ENCODE results near the gene CLIC5.

The CLIC5 gene

DNA sequence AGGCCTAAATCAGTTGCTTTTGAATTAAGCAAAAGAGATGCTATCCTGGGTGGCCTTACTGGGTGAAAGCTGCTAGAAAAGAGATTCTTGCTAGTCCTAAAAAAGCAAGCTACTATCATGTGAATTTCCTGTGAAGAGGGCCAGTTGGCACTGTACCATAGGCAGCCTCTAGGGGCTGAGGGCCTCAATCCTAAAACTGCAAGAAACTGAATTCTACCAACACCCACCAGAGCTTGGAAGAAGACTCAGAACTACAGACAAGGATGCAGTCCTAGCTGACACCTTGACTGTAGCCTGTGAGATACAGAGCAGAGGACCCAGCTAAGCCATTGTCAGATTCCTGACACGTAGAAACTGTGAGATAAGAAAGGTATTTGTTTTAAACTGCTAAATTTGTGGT lies 24.5 kb downstream of the CLIC5 start:
- no peak for DNase-seq

DNA sequence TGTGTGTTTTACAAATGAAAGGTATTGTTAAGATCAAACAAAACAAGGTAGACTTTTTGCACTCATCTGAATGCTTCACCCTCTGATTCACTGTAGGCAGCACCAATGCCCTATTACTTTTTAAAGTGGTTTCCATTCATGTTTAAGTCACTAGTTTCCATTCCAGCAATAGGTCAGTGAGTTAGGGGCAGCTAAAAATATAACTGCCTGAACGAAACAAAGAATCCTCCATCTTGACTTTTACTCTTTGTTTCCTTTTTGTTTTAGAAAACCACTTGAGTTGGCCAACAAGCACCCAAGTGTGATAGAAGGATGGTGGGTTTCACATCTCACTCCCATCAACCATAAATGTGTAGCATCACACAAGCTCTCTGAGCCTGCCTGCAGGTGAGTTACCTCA lies 25.5 kb downstream of the CLIC5 start:
- no peak for DNase-seq

DNA sequence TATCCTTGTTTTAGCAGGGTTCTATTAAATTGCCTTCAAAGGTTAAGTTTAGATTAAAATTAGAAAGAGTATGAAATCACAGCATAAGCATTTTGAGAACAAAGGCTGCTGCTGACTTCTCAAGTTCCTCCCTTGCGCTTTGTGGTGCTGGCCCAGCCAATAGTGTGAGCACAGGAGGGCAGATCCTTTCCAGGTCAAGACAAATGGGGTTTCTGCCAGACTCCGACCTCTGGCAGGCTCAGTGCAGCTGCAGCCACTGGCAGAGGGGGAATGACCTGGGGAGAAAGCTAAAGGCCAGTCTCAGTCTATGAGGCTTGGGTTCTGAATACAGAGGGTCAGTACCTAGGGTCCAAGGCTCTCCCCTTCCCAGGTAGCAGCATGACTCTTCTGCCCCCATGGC lies 27.0 kb downstream of the CLIC5 start:
- DNase-seq = no peak

DNA sequence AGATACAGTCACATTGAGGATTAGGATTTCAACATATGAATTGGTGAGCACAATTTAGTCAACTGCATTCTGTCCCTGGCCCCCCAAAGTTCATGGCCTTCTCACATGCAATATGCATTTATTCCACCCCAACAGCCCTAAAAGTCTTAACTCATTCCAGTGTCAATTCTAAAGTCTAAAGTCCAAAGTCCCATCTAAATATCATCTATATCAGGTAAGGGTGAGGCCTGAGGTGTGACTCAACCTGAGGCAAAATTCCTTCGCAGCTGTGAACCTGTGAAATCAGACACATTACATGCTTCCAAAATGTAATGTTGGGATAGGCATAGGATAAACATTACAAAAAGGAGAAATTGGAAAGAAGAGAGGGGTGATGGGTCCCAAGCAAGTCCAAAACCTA lies 27.8 kb downstream of the CLIC5 start:
- no peak for DNase-seq

DNA sequence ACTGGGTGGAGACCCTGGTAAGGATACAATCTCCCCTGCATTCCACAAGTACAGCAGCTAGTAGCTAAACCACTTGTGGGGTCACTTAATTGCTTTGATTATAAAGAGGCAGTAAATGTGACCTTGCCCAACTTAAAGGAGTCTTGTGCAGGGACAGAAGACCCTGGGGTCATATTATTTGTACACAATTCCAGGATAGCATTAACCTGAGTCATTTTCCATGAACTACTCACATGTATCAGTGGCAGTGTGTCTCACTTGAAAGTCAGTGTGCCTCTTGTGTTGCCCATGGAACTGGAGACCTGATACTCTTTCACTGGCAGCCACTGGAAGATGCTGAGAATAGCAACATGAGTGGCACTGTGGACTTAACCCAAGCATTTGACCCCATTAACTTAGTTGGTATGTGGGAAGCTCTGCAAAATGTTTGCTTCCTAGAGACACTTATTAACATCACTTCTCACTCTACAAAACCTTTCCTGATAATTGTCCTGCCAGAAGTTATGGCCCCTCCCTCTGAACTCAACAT lies 28.9 kb downstream of the CLIC5 start:
- no peak for DNase-seq

DNA sequence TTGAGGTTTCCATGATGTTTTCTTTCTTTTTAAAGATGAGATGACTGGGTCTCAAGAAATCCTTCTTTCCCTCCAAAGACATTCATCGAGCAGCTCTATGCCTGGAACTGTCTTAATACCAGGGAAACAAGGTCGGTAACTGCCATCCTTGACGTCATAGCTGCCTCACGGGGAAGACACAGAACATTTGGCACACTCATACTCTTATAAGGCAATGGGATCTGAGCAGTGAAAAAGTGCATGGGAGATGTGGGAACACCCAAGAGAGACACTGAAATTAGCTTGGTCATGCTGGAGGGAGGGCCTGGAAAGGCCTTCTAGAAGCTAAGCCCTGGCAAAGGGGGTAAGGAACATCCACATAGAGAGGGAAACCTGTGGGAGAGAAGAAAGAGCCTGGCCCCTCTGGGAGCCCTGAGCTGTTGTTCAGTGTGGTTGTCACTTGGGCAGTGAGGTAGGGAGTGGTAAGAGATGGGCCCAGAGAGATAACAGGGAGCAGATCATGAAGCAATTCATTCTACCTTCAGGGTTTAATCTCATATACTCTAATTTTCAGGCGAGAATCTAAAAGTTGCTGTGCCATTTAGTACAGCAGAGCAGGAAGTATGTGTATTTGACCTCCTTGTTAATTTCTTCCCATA lies 30.8 kb downstream of the CLIC5 start:
- DNase-seq = no peak

DNA sequence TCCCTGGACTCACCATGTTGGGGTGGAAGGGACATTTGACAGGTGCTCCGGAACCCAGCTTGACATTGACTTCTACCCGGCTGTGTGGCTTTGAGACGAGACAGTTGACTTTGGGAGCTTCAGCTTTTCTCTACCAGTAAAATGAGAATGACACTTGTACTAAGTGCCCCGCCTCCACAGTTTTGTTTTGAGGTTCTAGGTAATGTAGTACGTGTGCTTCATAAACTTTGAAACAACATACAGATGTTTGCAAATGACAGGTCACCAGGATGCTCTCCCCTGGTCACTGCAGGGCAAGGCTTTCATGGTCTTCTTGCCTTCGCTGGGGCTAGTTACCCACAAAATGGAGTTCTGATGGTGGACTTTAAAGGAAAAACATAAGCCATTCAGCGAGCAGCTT lies 31.3 kb downstream of the CLIC5 start:
- no peak for DNase-seq

DNA sequence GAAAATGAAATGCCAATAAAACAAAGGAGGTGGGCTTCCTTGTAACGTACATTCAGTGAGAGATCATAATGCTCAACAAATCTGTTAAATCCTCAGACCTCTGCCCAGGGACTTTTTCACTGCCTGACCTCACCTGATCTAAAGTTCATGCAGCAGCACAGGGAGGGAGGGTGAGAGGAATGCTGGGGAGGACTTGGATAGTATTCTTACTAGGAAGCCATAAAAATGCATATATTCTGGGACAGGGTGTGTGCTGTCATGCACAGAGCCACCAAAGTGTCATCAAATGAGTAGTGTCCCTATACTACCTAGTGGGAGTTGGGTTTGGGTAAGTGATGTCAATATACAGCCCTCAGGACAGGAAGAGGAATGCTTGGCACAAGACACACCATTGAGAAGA lies 32.6 kb downstream of the CLIC5 start:
- DNase-seq = no peak

DNA sequence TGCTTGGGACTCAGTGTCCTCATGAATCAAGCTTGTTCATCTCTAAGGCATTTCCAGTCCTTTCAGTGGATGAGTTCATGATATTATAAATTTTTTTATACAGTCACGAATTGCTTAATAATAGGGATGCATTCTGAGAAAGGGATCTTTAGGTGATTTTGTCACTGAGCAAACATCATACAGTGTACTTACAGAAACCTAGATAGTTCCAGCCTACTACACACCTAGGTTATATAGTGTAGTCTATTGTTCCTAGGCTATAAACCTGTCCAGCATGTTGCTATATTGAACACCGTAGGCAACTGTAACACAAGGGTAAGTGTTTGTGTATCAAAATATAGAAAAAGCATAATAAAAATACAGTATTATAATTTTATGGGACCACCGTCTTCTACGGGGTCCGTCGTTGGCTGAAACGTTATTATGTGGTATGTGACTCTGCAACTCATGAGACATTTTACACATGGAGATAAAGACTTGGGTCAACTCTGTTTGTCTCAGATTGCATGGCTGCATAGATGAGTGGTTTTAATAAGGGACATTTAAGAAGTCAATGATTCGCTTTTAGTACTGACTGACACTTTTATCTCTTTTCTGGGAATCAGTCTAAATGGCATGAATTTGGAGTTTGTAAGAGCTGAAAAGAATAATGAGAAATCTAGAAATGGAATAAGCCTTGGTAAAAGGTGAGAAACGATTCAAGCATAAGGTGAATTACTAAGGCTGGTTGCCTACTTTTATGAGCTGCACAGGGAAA lies 33.2 kb downstream of the CLIC5 start:
- no peak for DNase-seq

DNA sequence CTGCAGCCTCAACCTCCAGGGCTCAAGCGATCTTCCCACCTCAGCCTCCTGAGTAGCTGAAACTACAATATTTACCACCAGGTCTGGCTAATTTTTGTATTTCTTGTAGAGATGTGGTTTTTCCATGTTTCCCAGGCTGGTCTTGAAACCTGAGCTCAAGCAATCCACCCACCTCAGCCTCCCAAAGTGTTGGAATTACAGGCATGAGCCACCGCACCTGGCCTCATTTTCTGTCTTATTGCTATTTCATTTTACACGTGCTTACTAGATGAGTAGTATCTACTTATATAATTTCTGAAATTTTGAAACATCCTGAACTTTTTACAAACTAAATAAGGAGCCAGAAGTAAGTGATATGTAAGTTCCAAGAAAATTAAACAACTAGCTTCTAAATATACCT lies 34.6 kb downstream of the CLIC5 start:
- no peak for DNase-seq

DNA sequence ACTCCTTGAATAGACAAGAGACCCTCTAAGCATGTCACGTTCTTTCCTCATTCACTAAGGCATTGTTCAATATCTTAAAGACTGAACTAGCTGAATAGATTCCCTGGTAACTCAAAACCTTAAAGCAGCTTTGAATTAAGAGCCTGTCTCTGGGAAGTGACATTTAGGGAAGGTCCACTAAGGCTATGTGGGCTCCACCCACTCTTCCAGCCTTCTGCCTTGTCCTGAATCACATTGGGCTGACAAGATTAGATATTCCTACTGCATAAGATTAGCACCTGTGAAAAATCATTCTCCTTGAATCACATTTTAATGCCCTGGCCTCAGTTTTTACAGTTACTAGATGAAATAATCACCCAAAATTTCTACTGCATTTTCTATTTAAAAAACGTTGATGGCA lies 36.3 kb downstream of the CLIC5 start:
- DNase-seq = no peak

DNA sequence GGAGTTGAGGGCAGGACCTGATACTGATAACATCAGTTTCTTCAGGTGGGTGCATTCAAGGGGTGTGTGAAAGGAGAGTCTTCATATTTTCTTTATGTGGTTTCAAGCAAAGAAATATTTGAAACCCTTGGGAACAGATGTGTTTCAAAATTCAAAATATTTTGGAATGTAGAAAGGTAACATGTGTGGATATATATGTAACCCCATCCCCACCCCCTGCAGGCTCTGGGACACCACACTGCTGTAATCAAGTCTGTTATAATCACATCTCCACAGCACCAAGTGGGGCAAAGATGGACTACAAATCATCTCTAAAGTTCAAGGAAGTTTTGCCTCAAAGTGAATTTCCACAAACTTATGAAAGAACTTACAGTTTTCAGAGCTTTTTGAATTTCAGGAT lies 41.1 kb downstream of the CLIC5 start:
- no peak for DNase-seq

DNA sequence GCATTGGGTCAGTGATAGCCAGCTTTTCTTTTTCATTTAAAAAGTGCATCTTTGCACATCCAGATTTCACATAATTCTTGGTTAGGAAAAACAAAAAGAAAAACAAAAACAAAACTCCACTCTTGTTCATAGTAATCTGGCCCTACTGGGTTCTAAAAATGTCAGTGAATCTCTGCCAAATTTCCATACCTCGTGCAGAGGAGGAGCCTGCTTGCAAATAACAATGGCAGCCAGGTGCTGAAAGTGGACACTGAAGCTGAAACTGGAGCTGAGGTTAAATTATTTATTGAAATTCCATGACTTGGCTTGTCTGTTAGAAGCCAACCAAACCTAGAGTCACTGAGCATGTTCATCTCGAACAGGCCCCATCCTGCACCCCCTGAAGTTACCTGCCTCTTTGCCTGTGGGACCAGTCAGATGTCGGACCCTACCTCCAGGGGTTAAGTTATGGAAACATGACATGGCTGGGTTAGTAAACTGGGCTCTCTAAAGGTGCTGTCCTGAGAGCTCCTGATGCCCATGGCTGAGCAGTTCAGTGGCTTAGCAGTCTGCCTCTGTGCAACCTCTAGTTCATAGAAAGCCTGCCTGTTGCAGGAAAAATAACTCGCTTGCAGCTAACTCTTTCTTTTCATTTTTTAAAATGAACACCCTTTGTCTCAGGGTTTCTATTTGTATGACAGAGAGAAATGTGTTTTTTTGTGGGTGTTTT lies 42.7 kb downstream of the CLIC5 start:
- no peak for DNase-seq

DNA sequence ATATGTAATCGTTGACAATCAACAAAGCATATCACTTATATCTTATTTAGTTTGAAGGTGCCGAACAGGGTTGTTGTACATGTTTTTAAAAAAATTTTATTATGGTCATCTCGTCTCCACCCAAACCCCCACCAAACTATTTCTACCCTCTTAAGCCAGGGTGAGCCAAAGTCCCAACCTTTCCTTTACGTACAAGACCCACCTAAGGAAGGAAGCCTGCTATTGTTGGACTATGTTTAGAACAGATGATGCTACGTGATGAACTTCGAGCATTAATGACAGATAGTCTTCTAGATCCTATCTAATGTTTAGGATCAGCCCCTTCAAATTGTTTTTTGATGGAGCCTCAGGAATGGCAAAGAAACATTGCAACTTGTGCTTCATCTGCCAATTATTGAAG lies 44.4 kb downstream of the CLIC5 start:
- no peak for DNase-seq

DNA sequence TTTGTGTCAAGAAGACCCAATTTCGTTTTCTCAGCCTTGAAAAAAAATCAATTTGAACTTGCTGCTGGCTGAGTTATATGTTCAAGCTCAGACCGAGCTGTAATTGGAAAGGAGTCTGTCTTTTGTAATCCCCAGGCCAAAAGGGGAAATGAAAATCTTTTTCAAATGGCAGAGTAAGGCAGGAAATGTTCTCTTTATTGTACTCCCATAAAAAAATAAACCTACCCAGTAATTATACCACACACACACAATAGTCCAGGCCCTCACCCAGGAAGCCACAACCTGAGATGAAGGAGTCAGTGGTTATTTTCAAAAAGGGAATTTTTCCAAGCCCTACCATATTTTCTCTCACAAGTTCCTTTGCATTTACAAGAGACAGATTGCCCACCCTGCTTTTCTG lies 45.3 kb downstream of the CLIC5 start:
- no peak for DNase-seq

DNA sequence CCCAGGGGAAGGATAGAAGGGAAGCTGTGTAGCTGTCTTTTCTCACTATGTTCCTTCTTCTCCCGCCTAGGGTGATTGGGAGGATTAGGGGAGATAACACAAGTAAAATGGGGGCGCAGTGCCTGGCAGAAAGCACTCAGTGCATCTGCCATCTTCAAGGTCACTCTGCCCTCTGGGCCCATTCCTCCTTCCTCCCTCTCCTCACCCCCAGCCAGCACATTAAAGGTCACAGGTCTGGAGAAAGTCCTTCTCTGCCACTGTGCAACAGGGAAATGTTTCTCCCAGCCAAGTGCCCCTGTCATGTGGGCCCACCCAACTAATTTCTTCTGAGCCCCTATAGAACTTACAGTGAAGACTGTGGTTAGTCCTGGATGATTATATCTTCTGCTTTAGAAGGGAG lies 45.8 kb downstream of the CLIC5 start:
- no peak for DNase-seq

DNA sequence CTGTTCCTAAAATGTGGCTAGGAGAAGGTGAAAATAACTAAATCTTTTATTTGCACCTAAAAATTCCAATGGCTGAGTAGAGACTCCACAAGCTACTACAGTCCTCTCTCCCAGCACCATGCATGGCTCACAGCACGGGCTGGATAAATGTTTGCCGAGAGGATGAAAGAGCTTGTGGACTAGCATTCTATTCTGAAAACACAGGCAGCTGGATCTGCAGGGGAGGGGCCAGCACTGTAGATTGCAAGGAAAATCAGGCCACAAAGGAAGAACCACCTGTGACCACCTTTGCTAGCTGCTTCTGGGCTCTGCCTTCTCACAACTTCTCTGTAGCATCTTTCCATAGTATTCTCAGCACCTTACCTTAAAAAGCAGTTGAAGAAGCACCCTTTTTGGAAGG lies 46.6 kb downstream of the CLIC5 start:
- no peak for DNase-seq

DNA sequence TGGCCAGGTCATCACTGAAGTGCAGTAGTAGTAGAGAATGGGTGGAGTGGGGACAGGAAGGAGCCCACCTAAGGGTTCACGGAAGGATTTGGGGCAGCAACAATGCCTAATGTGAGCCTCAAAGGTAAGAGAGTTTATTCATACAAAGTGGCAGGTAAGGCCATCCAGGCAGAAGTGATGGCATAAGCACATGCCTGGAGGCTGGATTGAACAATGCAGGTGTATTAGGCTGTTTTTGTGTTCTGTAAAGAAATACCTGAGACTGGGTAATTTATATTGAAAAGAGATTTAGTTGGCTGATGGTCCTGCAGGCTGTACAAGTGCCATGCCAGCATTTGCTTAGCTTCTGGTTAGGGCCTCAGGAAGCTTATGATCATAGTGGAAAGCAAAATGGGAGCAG lies 48.3 kb downstream of the CLIC5 start:
- DNase-seq = no peak

DNA sequence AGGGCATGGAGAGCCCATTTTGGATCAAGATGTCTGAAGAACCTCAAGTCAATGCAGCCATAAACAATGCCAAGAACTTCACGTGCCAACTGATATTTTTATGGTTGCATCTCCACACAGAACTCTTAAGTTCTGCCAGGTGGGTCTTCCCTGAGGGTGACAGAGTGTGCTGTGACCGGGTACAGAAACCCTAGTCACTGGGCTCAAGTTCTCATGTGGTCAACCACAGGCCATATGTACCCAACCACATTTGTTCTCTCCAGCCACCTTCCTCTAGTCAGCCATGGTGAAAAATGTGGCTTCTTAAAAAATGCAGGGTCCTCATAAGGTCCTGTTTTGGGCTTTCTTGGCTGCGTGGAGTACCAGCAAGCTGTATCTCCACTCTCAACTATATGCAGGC lies 48.9 kb downstream of the CLIC5 start:
- no peak for DNase-seq

DNA sequence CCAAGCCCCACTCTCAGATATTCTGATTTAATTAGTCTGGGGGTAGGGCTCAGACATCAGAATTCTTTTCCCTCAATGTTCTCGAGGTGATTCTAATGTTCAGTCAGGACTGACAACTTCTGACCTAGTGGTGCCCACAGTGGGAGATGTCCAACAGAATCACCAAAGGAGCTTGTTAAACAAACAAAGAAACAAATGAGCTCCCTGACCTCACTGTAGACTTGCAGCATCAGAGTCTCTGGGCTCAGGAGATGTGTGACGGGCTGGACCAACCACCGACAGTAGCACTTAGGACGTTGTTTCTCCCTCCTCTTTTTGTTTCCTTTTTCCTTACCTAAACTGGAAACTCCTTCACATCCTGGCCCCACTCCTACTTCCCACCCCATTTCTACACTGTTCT lies 49.3 kb downstream of the CLIC5 start:
- no peak for DNase-seq

DNA sequence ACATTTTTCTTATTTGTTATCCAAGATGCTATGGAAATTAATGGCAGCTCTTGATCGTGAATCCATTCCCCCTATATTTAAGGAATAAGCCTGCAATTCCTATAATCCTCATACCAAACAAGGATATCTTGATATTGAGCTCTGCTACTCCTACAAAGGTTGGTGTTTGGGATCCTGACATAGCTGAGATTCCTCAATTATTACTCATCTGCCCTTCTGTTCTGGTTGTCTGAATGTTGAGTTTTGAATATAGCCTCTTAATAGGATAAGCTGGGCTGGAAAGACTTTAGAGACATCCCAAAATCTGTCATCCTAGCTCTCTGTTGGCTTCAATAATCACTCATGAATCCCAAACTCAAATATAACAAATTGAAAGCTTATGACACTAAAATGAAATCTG lies 49.9 kb downstream of the CLIC5 start:
- no peak for DNase-seq

DNA sequence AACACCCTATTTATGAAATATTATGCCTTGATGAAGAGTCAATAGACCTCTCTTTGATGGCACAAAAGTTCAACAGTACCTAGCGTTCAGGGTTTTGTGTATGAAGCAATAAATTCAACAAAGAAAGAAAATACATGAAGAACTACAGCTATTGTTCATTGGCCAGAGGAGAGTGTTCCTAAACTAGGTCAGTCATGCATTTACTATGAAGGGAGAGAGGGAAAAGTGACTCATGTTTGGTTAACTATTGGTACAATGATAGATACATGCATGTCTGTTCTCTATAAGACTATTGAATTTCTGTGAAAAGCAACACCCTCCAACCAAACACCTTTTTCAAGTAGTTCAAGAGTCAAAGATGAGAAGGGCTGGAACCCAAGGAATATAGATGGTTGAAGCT lies 50.7 kb downstream of the CLIC5 start:
- DNase-seq = no peak

DNA sequence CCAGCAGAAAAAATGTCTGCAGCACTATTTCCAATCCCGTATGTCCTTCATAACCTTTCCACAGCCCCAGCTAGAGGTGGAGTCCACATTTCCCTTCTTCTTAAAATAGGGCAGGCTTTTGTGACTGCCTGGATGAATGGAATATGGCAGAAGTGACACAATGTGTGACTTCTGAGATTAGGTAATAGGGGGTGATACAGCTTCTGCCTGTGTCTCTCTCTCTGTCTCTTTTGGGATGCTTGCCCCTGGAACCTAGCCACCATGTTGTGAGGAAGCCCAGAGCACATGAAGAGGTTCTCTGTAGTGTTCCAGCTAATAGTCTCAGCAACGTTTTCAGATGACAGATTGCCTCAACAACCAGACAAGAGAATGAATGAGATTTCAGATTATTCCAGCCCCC lies 51.4 kb downstream of the CLIC5 start:
- no peak for DNase-seq

DNA sequence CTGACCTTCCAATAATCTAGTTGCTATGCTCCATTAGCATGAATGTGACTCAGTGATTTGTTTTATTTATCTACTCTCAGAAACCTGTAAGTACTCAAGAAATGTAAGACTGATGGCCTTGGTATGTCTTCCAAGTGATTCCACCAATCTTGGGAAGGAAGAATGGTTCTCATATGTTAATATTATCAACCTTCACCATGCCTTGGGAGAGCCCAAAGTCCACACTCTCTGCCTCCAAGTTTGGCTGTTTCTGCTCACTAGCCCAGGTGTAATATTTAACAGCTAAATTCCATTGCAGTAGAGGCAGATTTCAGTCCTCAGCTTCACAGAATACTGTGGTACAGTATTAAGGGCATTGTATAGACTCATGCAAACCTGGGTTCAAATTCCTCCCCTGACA lies 51.8 kb downstream of the CLIC5 start:
- DNase-seq = no peak
